Left lobe of liver (tissue), 2 donors: ENCODE results near the gene PLEKHG3. TPM values are rescaled to one million over a fixed set of nuclear protein-coding genes. Genes with fewer than 3 reads are reported as not detected.

ENCODE experiments used
- ATAC-seq: fragments of 200-7000 bp; cut with Tn5 transposase; one replicate; pipeline ENCODE4 v1.9.1; 2020; ENCODE audit warnings: mild to moderate bottlenecking, moderate library complexity
- DNase-seq: peaks from one replicate; pipeline ENCODE4 v3.0.0-alpha.2; 2020; ENCODE audit warnings: low spot score
- total RNA-seq: library from RNA; stranded (reverse); gene quantifications from one replicate; pipeline ENCODE4 v1.2.1, GENCODE V29; 2021
- donor health status: DM: no; HTN: no; CAD: no; lungs with moderate emphysema.
- donor health status: DM: no; HTN: yes; CAD: no.

PLEKHG3 gene
- total RNA-seq, 1 donor from 2014 or later, result 32.8 TPM

GRCh38 chr14:64777461-64777860 lies 73.2 kb downstream of the PLEKHG3 start:
- ATAC-seq (no peak), DNase-seq (no peak)

- peak; percentile 92 for ATAC-seq
- peak; percentile 73 for DNase-seq
Measured at GRCh38 chr14:64778104-64778754, 74.0 kb downstream of the PLEKHG3 start.

GRCh38 chr14:64779472-64779871 lies 75.2 kb downstream of the PLEKHG3 start:
- peak; percentile 79 for ATAC-seq

GRCh38 chr14:64782196-64782595 lies 78.0 kb downstream of the PLEKHG3 start:
- ATAC-seq (no peak), DNase-seq (no peak)

More at GRCh38 chr14:64779472-64779871, 75.2 kb downstream of the PLEKHG3 start:
- DNase-seq, result peak; percentile 68

GRCh38 chr14:64784006-64784405 lies 79.8 kb downstream of the PLEKHG3 start:
- no peak for ATAC-seq

GRCh38 chr14:64786296-64787149 lies 82.3 kb downstream of the PLEKHG3 start:
- DNase-seq, result no peak
- ATAC-seq, result peak; percentile 29

More at GRCh38 chr14:64784006-64784405, 79.8 kb downstream of the PLEKHG3 start:
- DNase-seq, result no peak

- ATAC-seq (peak; percentile 24), DNase-seq (no peak)
Measured at GRCh38 chr14:64787619-64788018, 83.4 kb downstream of the PLEKHG3 start.

- no peak for ATAC-seq
- no peak for DNase-seq
Measured at GRCh38 chr14:64788706-64789105, 84.5 kb downstream of the PLEKHG3 start.

GRCh38 chr14:64789696-64790095 lies 85.5 kb downstream of the PLEKHG3 start:
- ATAC-seq (no peak), DNase-seq (no peak)

GRCh38 chr14:64790478-64790877 lies 86.3 kb downstream of the PLEKHG3 start:
- ATAC-seq (no peak), DNase-seq (no peak)

GRCh38 chr14:64792231-64792630 lies 88.0 kb downstream of the PLEKHG3 start:
- no peak for ATAC-seq
- no peak for DNase-seq

- DNase-seq (no peak), ATAC-seq (no peak)
Measured at GRCh38 chr14:64792871-64793560, 88.8 kb downstream of the PLEKHG3 start.

- ATAC-seq, result no peak
- DNase-seq, result no peak
Measured at GRCh38 chr14:64795211-64795610, 91.0 kb downstream of the PLEKHG3 start.

GRCh38 chr14:64795921-64796320 lies 91.7 kb downstream of the PLEKHG3 start:
- ATAC-seq, result no peak

GRCh38 chr14:64796369-64796768 lies 92.1 kb downstream of the PLEKHG3 start:
- ATAC-seq (no peak), DNase-seq (no peak)

More at GRCh38 chr14:64795921-64796320, 91.7 kb downstream of the PLEKHG3 start:
- no peak for DNase-seq

GRCh38 chr14:64799555-64799954 lies 95.3 kb downstream of the PLEKHG3 start:
- DNase-seq, result no peak
- no peak for ATAC-seq

Other genes with a start within 250 kb of the PLEKHG3 start
- 0.45 TPM for gene AKAP5, start 238.9 kb upstream of the PLEKHG3 start, total RNA-seq
- 5.7 TPM for gene ZBTB25, start 200.6 kb upstream of the PLEKHG3 start, total RNA-seq
- gene ZBTB1, start 199.7 kb upstream of the PLEKHG3 start, total RNA-seq, result 12.1 TPM
- 1.3 TPM for gene HSPA2, start 163.7 kb upstream of the PLEKHG3 start, total RNA-seq
- gene PPP1R36, start 154.5 kb upstream of the PLEKHG3 start, total RNA-seq, result 0.18 TPM
- 0.35 TPM for gene SPTB, start 175.5 kb downstream of the PLEKHG3 start, total RNA-seq
- gene CHURC1, start 210.0 kb downstream of the PLEKHG3 start, total RNA-seq, result 25.2 TPM
- 292 TPM for gene GPX2, start 238.3 kb downstream of the PLEKHG3 start, total RNA-seq